Body of pancreas (tissue), 4 donors: ENCODE data around the gene TEX101.
"Not testable (repeated sequence)": the region's sequence is repeated elsewhere in the genome, so short reads cannot be mapped to it uniquely, and the experiment has no call there.

Experiments used
- POLR2A ChIP-seq, 3 donors: fragments of 450-650 bp; IDR thresholded peaks; one replicate each; pipeline ENCODE4 v1.6.1; 2016; ENCODE audit warnings: antibody characterized with exemption in 3 of 3, mild to moderate bottlenecking in 2 of 3
- TF ChIP-seq, protein P1 (sequence below), 7 experiments: fragments of 450-650 bp in 4 of 7; fragments of 200-600 bp in 3 of 7; sonication (generic) in 3 of 7; IDR thresholded peaks; one replicate each; pipeline ENCODE4 v1.5.1; 2016 to 2019; ENCODE audit warnings: antibody characterized with exemption in 7 of 7

- TF ChIP-seq, protein P1, sequence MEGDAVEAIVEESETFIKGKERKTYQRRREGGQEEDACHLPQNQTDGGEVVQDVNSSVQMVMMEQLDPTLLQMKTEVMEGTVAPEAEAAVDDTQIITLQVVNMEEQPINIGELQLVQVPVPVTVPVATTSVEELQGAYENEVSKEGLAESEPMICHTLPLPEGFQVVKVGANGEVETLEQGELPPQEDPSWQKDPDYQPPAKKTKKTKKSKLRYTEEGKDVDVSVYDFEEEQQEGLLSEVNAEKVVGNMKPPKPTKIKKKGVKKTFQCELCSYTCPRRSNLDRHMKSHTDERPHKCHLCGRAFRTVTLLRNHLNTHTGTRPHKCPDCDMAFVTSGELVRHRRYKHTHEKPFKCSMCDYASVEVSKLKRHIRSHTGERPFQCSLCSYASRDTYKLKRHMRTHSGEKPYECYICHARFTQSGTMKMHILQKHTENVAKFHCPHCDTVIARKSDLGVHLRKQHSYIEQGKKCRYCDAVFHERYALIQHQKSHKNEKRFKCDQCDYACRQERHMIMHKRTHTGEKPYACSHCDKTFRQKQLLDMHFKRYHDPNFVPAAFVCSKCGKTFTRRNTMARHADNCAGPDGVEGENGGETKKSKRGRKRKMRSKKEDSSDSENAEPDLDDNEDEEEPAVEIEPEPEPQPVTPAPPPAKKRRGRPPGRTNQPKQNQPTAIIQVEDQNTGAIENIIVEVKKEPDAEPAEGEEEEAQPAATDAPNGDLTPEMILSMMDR (IDR thresholded peaks at IDR 0.05), result not testable (repeated sequence)
- not testable (repeated sequence) for TF ChIP-seq POLR2A (IDR thresholded peaks at IDR 0.05)
Observed at GRCh38 chr19:43390903-43391551, 23.7 kb upstream of the TEX101 start.
